Measurements from ENCODE around the gene ABCF1. TPM values are rescaled to one million over a fixed set of nuclear protein-coding genes. Genes with fewer than 3 reads are reported as not detected.

The ABCF1 gene
- total RNA-seq, 2 donors from 2014 or later = 42.3 to 49.2 TPM

DNA sequence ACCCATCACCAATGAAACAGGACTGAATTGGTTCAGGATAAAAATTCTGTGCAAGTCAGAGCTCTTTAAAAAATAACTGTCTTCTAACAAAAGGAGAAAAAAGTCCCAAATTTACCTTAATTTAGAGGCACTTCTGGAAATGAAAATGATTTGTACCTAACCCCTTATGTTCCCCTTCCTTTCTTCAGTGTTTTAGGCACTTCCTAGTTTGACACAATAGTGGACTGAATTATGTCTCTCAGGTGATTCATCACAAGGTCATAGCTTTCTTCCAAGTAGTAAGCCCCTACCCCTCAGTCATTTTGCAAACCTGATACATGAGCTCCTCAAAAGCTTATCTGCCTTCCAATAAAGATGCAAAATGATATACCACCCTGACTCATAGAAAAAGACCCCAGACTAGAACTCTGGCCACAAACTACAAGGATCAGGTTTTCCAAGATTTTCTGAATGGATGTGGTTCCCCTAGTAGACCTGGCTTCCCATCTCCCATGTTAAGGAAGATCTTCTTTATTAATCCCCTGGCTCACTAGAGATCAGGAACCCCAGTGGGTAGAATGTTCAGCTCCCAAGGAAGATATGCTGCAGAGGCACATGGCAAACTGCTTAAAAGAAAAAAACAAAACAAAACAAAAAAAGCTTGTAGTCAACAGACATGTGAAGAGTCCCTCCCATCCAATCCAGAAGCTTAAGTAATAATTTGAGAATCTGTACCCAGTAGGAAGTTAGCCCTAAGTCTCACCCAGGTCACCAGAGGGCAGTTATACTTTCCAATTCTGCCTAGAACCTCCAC is 42.2 kb downstream of the ABCF1 start:
- H3K4me3 ChIP-seq = no peak overlapping the region
- H3K4me1 ChIP-seq (replicated peaks) = peaks cover 5% of the 10 kb centered on the region
- no peak for DNase-seq (ENCODE audit: low spot score)
- no peaks in the 10 kb centered on the region for H3K9me3 ChIP-seq
- peaks cover 6 to 8% of the 10 kb centered on the region in 2 donors for H3K36me3 ChIP-seq
- TF ChIP-seq POLR2AphosphoS5 (IDR thresholded peaks at IDR 0.05) (no peak), POLR2A (IDR thresholded peaks at IDR 0.05) (no peak)
- TF ChIP-seq, protein P1, sequence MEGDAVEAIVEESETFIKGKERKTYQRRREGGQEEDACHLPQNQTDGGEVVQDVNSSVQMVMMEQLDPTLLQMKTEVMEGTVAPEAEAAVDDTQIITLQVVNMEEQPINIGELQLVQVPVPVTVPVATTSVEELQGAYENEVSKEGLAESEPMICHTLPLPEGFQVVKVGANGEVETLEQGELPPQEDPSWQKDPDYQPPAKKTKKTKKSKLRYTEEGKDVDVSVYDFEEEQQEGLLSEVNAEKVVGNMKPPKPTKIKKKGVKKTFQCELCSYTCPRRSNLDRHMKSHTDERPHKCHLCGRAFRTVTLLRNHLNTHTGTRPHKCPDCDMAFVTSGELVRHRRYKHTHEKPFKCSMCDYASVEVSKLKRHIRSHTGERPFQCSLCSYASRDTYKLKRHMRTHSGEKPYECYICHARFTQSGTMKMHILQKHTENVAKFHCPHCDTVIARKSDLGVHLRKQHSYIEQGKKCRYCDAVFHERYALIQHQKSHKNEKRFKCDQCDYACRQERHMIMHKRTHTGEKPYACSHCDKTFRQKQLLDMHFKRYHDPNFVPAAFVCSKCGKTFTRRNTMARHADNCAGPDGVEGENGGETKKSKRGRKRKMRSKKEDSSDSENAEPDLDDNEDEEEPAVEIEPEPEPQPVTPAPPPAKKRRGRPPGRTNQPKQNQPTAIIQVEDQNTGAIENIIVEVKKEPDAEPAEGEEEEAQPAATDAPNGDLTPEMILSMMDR (IDR thresholded peaks at IDR 0.05) = no peak
- no peaks in the 10 kb centered on the region for H3K27me3 ChIP-seq (replicated peaks; ENCODE audit: insufficient read depth)
- peak overlapping the region; percentile 95 to 99 for H3K27ac ChIP-seq
- intact Hi-C loops (cut with DNase I) = no loop called here

DNA sequence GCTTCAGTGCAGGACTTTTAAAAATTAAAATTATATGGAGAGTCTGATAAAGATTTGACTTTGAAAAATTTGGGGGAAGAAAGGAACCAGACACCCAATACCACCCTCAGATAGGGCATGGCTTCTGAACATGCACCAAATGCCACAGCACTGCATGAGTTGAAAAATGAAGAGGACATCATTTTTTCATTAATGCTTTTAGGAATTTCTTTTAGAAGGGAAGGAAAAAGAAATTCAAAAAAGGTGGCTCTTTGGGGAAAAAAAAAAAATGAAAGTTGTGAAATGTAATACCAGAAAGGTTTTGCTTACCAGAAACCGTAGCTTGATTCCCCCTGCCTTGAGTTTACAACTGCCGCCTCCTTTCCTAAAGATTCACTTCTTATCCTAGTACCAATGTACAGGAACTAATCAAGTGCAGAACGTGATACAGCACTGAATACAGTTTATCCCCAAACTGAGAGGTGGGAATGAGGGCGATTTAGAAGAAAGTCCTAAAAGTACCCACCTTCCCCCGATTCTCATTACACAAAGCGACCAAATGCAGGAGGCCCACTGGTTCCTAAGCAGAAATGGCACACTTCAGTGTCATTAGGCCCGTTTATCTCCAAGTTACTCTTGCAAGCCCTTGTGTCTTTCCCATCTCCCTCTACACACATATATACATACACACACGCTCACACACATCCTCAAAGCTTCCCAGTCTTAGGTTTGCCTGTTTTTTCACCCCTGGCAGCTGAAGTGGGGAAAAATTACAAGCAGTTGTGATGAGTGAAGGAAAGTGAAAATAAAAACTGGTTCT is 43.0 kb downstream of the ABCF1 start:
- intact Hi-C loops (cut with DNase I) = no loop called here
- no peak for DNase-seq (ENCODE audit: low spot score)
- Histone ChIP-seq H3K4me1 (replicated peaks) (peaks cover 5% of the 10 kb centered on the region), H3K27me3 (replicated peaks; ENCODE audit: insufficient read depth) (no peaks in the 10 kb centered on the region), H3K9me3 (no peaks in the 10 kb centered on the region), H3K4me3 (peak overlapping the region; percentile 54 to 89), H3K36me3 (peaks cover 6 to 8% of the 10 kb centered on the region in 2 donors), H3K27ac (peak overlapping the region; percentile 95 to 99)
- no peak for TF ChIP-seq POLR2A (IDR thresholded peaks at IDR 0.05)
- whole genome bisulfite sequencing = 16% methylated on average over 8 of the region's 8 CpGs

DNA sequence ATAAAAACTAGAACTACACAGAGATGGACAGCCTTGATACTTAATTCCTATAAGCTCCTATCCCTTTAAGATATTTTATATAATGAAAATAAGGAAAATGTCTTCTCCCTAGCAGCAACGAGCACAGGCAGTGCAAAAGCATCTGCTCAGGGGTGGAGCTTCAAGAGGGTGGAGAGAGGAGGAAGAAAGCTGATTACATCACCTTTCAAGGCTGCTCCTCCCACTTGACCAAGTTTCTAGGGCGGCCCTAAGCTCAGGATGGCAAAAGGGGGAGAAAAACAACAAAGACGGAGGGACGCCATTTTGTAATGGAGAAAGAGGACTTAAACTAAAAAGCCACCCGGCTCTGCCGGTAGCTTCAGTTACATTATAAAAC is 43.6 kb downstream of the ABCF1 start:
- Histone ChIP-seq H3K4me1 (replicated peaks) (peaks cover 5% of the 10 kb centered on the region), H3K36me3 (peaks cover 8 to 12% of the 10 kb centered on the region in 2 donors), H3K27ac (peak overlapping the region; percentile 95 to 99), H3K27me3 (replicated peaks; ENCODE audit: insufficient read depth) (no peaks in the 10 kb centered on the region), H3K4me3 (peak overlapping the region; percentile 54 to 89), H3K9me3 (no peaks in the 10 kb centered on the region)
- intact Hi-C loops (cut with DNase I) = loop anchor here (5.0 kb wide), 1 partner anchor 72 kb away; the partner anchor contains the start of gene PPP1R18
- WGBS = 0% methylated on average over 6 of the region's 6 CpGs
- peak; percentile 93 for DNase-seq (ENCODE audit: low spot score)
- TF ChIP-seq, protein P1 (IDR thresholded peaks at IDR 0.05) = no peak
- peak; percentile 98 for TF ChIP-seq POLR2A (IDR thresholded peaks at IDR 0.05)
- TF ChIP-seq POLR2AphosphoS5 (IDR thresholded peaks at IDR 0.05) = peak; percentile 100

DNA sequence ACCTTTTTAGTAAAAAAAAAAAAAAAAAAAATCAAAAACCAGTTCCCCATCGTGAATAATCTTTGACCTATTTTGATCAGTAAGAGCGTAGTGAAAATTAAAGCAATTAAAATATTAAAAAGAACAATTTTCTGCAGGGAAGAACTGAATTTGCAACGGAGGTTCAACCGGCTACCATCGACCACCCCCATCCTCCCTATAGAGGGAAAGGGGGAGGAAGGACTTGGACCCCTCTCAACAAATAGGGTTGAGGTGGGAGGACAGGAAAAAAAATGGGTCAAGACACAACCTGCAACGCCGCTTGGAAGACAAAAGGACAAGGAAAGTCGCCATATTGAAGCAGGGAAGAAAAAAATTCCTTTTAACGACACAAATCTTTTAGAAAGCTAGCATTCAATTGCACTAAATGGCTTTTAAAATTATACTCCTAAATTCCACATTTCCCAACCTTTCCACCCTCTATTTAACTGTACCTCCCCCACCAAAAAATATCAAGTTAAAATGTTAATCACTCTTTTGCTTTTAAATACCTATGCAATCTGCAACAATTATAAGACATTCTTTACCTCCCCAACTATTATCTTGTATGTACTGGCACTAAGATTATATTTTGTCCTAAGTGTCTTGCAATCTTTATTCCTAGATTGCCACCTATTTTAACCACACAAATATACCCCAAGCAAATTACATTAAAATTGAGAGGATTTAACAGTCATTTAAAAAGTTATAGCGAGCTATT is 44.1 kb downstream of the ABCF1 start:
- H3K4me1 ChIP-seq (replicated peaks) = peaks cover 5% of the 10 kb centered on the region
- 0% methylated on average over 10 of the region's 10 CpGs for WGBS

More for the DNA sequence above, 44.1 kb downstream of the ABCF1 start:
- H3K27me3 ChIP-seq (replicated peaks; ENCODE audit: insufficient read depth) = no peaks in the 10 kb centered on the region
- peak; percentile 50 for DNase-seq (ENCODE audit: low spot score)
- intact Hi-C loops (cut with DNase I) = loop anchor here (5.0 kb wide), 1 partner anchor 72 kb away; the partner anchor contains the start of gene PPP1R18
- H3K4me3 ChIP-seq = peak overlapping the region; percentile 54 to 89
- no peak for TF ChIP-seq POLR2A (IDR thresholded peaks at IDR 0.05)
- TF ChIP-seq, protein P1 (IDR thresholded peaks at IDR 0.05) = no peak
- no peak for TF ChIP-seq POLR2AphosphoS5 (IDR thresholded peaks at IDR 0.05)
- H3K27ac ChIP-seq = peak overlapping the region; percentile 95 to 99
- H3K36me3 ChIP-seq = peaks cover 8 to 12% of the 10 kb centered on the region in 2 donors
- H3K9me3 ChIP-seq = no peaks in the 10 kb centered on the region

Data from prostate gland (tissue), 2 donors.